NB4 (cell line): ENCODE measurements around the gene CNTN4.

Experiments used
- CTCF ChIP-seq: IDR thresholded peaks from one replicate; pipeline ENCODE4 v1.5.1; 2012; ENCODE audit warnings: low read depth, low read length
- MYC ChIP-seq: IDR thresholded peaks from 2 replicates; pipeline ENCODE4 v1.6.1; 2011; ENCODE audit warnings: low read depth, low read length
- POLR2A ChIP-seq: IDR thresholded peaks from 2 replicates; pipeline ENCODE4 v1.6.1; 2011; ENCODE audit warnings: mild to moderate bottlenecking; ENCODE audit not compliant: insufficient read length; ENCODE audit errors: extremely low read depth

- TF ChIP-seq CTCF (no peak), MYC (no peak), POLR2A (no peak)
Observed at GRCh38 chr3:2317521-2317920, 218.9 kb downstream of the CNTN4 start.
